ENCODE data around the gene ZNF479. TPM values are rescaled to one million over a fixed set of nuclear protein-coding genes. Genes with fewer than 3 reads are reported as not detected.
"Not testable (repeated sequence)": the region's sequence is repeated elsewhere in the genome, so short reads cannot be mapped to it uniquely, and the experiment has no call there.

The ZNF479 gene
- total RNA-seq: not detected
- long read RNA-seq: 0 reads

GRCh38 chr7:57132336-57132735 lies at the start of gene ZNF479:
Gene ZNF479 (minus strand): TSS chr7:57132436. CDS start chr7:57132324, 112 bp downstream.
- ATAC-seq; intact Hi-C loops (cut with DNase I, micrococcal nuclease); DNase-seq: not testable (repeated sequence)

- DNase-seq (no peak), ATAC-seq (no peak)
- intact Hi-C loops (cut with DNase I, micrococcal nuclease): no loop called here
Observed at GRCh38 chr7:57182031-57182430, 49.8 kb upstream of the ZNF479 start.

DNA sequence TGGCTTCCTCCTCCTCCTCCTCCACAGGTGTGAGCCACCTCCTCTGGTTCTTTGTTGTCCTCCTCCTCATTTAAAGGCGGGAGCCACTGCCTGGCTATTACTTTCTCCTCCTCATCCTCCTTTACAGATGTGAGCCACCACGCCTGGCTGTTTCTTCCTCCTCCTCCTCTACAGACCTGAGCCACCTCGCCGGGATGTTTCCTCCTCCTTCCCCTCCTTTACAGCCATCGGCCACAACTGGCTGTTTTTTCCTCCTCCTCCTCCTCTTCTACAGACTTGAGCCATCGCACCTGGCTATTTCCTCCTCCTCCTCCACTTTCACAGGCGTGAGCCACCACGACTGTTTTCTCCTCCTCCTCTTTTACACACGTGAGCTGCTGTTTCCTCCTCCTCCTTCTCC lies 49.0 kb upstream of the ZNF479 start:
- ATAC-seq (no peak), DNase-seq (no peak)
- intact Hi-C loops (cut with DNase I, micrococcal nuclease): no loop called here

DNA sequence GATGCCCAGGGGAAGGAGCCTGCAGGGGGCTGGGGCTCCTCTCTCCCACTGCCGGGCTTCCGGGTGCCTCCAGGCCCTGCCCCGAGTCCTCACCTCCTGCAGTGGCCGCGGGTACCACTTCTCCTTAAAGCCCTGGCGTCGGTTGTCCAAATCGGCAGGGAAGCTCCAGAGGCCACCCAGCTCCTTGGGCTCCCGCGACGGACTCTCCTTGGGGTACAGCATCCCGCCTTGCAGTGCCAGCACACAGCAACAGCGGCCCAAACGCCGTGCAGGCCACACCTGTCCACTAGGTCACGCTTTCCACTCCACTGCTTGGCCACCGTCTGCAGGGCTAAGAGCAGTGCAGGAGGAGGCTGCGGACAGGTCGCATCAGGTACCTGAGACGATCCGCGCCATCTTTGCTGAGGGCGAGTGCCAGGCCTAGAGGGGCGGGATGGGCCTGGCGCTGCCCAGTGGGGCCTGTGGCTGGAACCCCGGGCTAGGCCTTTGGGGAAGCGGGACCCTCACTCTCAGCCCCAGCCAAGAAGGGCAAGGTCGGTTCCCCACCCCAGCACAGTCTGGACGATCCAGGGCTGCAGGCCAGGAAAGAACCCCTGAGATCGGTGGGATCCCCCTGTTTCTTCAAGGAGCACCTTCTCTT lies 47.7 kb upstream of the ZNF479 start:
- ATAC-seq (no peak), DNase-seq (no peak)
- intact Hi-C loops (cut with DNase I, micrococcal nuclease): no loop called here

GRCh38 chr7:57178768-57179139 lies 46.5 kb upstream of the ZNF479 start:
- intact Hi-C loops (cut with DNase I, micrococcal nuclease): no loop called here
- ATAC-seq (no peak), DNase-seq (no peak)

GRCh38 chr7:57177856-57178767 lies 45.9 kb upstream of the ZNF479 start:
- intact Hi-C loops (cut with DNase I, micrococcal nuclease): no loop called here
- ATAC-seq (no peak), DNase-seq (no peak)

DNA sequence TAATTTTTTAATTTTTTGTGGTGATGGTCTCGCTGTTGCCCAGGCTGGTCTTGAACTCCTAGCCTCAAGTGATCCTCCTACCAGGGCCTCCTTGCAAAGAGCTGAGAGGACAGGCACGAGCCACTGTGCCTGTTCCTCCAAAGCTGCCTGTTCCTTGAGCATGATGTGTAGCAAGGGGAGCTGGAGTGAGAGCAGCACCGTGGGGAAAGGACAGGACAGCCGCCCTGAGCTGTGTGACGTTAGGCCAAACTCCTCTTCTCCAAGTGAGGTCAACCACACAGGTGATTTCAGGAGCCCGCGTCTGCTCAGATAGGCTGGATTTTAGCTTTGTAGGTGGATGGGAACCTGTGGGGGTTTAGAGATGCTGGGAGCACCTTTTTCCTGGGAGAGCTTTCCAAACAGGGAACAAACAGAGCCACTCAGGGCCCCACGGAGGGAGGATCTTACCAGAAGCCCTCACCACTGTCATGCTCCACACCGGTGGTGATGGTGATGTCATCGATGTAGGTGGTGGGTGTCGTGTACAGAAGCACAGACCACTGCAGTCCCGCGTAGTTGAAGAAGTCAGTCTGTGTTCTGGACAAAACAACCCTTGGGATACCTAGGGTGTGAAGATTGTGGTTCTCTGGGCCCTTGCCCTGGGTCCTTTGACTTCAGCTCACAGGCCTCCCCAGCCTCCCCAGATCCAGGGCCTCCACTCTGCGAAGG lies 44.8 kb upstream of the ZNF479 start:
- intact Hi-C loops (cut with DNase I, micrococcal nuclease): no loop called here
- ATAC-seq (no peak), DNase-seq (no peak)

- ATAC-seq (no peak), DNase-seq (no peak)
- intact Hi-C loops (cut with DNase I, micrococcal nuclease): no loop called here
Observed at GRCh38 chr7:57165285-57165899, 33.2 kb upstream of the ZNF479 start.

GRCh38 chr7:57120123-57120784 lies 12.0 kb downstream of the ZNF479 start:
- ATAC-seq; intact Hi-C loops (cut with DNase I, micrococcal nuclease); DNase-seq: not testable (repeated sequence)
